Spleen (tissue), 11 donors: ENCODE measurements around the gene SLC11A2. TPM values are rescaled to one million over a fixed set of nuclear protein-coding genes. Genes with fewer than 3 reads are reported as not detected.
"Not testable (repeated sequence)": the region's sequence is repeated elsewhere in the genome, so short reads cannot be mapped to it uniquely, and the experiment has no call there.

Experiments used
- DNase-seq: peaks from one replicate; pipeline ENCODE4 v3.0.0-alpha.2; 2020
- H3K27ac ChIP-seq, 8 donors: fragments of 200-600 bp; sonication (generic) in 7 of 8; 1 replicate in 4 of 8; 2 replicates in 4 of 8; pipeline versions ENCODE4 v1.5.0 to v1.8.0; 2016 to 2021; ENCODE audit warnings: inconsistent platforms in 4 of 8, mild to moderate bottlenecking in 4 of 8, moderate library complexity in 1 of 8
- H3K27me3 ChIP-seq, 7 donors: fragments of 200-600 bp; sonication (generic) in 6 of 7; replicated peaks in 1 of 7; 1 replicate in 4 of 7; 2 replicates in 3 of 7; pipeline versions ENCODE4 v1.5.0 to v1.8.0; 2016 to 2021; ENCODE audit warnings: inconsistent platforms in 3 of 7, mild to moderate bottlenecking in 1 of 7
- H3K36me3 ChIP-seq, 6 donors: fragments of 200-600 bp; sonication (generic) in 5 of 6; 1 replicate in 4 of 6; 2 replicates in 2 of 6; pipeline versions ENCODE4 v1.5.0 to v1.8.0; 2016 to 2021; ENCODE audit warnings: inconsistent platforms in 2 of 6
- H3K4me1 ChIP-seq, 6 donors: fragments of 200-600 bp; sonication (generic) in 5 of 6; 1 replicate in 3 of 6; 2 replicates in 3 of 6; pipeline versions ENCODE4 v1.5.0 to v1.8.0; 2016 to 2021; ENCODE audit warnings: inconsistent platforms in 3 of 6
- H3K4me3 ChIP-seq, 8 donors: fragments of 200-600 bp; sonication (generic) in 7 of 8; 1 replicate in 4 of 8; 2 replicates in 4 of 8; pipeline versions ENCODE4 v1.5.0 to v1.8.0; 2016 to 2021; ENCODE audit warnings: inconsistent platforms in 4 of 8, mild to moderate bottlenecking in 4 of 8, moderate library complexity in 2 of 8
- H3K9me3 ChIP-seq, 8 donors: fragments of 200-600 bp; sonication (generic) in 7 of 8; 1 replicate in 4 of 8; 2 replicates in 4 of 8; pipeline versions ENCODE4 v1.5.0 to v1.8.0; 2016 to 2021; ENCODE audit warnings: inconsistent platforms in 4 of 8
- POLR2A ChIP-seq, 3 donors: fragments of 450-650 bp; IDR thresholded peaks; one replicate each; pipeline ENCODE4 v1.5.1; 2017; ENCODE audit warnings: antibody characterized with exemption in 3 of 3, mild to moderate bottlenecking in 1 of 3
- POLR2AphosphoS5 ChIP-seq, 3 donors: sonication (generic); formaldehyde crosslinking; IDR thresholded peaks; one replicate each; pipeline ENCODE4 v1.5.1; 2017; ENCODE audit warnings: antibody characterized with exemption in 3 of 3
- WGBS, 5 donors: extraction: QIAGEN DNeasy Blood & Tissue Kit in 3 of 5; methylation state at CpG; one replicate each; pipeline versions ENCODE4 v1.1.5 to v1.1.7; 2013 to 2018; 5-methylcytosine and 5-hydroxymethylcytosine counted together
- intact Hi-C: fragments of 100-400 bp; cut with DNase I; formaldehyde crosslinking; loops from one replicate; pipeline ENCODE4 v1.15.0; 2023; ENCODE audit warnings: low total_unique reads
- polyA plus RNA-seq, 3 donors: library from polyadenylated mRNA; stranded (reverse); fragments of 200-250 nt; gene quantifications; one replicate each; pipeline ENCODE4 v1.2.1, GENCODE V29; 2013
- total RNA-seq, 7 donors: library from RNA; depleted of rRNA in 3 of 7; stranded (reverse); fragments of >200 nt in 3 of 7; fragmentation: NEBNext Ultra II Directional in 4 of 7; extraction: Animal tissue kit (Norgen Biotek cat#: 25700) in 4 of 7; gene quantifications; one replicate each; pipeline versions ENCODE4 v1.1.0 to v1.2.1, GENCODE V29; 2016 to 2021
- TF ChIP-seq, protein P1 (sequence below), 11 experiments: fragments of 200-600 bp in 7 of 11; fragments of 450-650 bp in 4 of 11; sonication (generic) in 4 of 11; IDR thresholded peaks in 8 of 11; conservative IDR thresholded peaks in 3 of 11; 1 replicate in 7 of 11; 2 replicates in 4 of 11; pipeline versions ENCODE4 v1.4.0 to v1.8.0; 2016 to 2021; ENCODE audit warnings: antibody characterized with exemption in 11 of 11, inconsistent platforms in 4 of 11, mild to moderate bottlenecking in 1 of 11
- donor health status: healthy with polysubstance abuse.
- donor health status: DM: no; HTN: no; CAD: no; lungs with moderate emphysema.
- donor health status: DM: no; HTN: no; CAD: no.
- donor health status: Bipolar disorder and iron deficiency.
- donor health status: healthy.
- donor health status: DM: no; HTN: no; CAD: no.
- donor health status: DM: yes; HTN: yes; CAD: no.

The SLC11A2 gene
- total and polyA plus RNA-seq, 10 donors, result 7.7 to 54.4 (median 40.7) TPM

DNA sequence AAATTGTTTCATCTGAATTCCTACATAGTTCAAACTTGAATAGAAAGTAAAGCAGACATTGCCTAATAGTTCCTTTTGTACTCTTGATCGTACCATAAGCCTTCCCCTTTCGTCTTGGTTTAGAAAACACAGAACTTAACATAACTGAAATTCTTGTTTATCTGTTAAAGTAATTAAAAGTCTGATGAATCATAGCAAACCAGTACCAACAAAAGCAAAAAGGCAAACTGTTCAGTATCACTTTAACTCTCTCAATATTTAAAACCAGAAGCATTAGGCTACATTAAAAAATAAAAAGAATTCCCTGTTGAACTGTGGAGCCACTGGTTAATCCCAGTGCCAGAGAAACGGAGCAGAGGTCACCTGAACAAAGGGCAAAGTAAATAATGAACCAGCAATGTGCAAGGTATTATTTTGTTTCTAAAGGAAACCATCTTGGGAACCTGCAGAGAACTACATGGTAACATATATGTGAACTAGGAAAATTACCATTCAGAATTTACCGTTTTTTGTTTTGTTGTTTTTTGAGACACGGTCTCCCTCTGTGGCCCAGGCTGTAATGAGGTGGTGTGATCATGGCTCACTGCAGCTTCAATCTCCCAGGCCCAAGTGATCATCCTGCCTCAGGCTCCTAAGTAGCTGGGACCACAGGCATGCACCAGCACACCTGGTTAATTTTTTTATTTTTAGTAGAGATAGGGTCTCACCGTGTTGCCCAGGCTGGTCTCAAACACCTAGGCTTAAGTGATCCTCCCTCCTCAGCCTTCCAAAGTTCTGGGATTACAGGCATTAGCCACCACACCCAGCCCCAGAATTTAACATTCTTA lies 91.0 kb downstream of the SLC11A2 start:
- TF ChIP-seq POLR2AphosphoS5 (IDR thresholded peaks at IDR 0.05), result no peak
- no peak for TF ChIP-seq POLR2A (IDR thresholded peaks at IDR 0.05)
- Histone ChIP-seq H3K36me3 (peaks cover 0 to 54% (median 19%) of the 10 kb centered on the region in 6 donors), H3K27ac (peak overlapping the region in 7 of 8 donors; percentile 45 to 73 (median 57)), H3K27me3 (no peaks in the 10 kb centered on the region), H3K4me3 (no peak overlapping the region), H3K4me1 (peaks cover 6 to 61% (median 32%) of the 10 kb centered on the region in 6 donors), H3K9me3 (peaks cover 0 to 22% (median 15%) of the 10 kb centered on the region in 8 donors)
- intact Hi-C loops, result loop anchor here (10.0 kb wide), 1 partner anchor 100 kb away; no protein-coding TSS in a partner anchor
- WGBS, 5 donors, result 52 to 67% (median 60%) methylated on average over 6 of the region's 6 CpGs
- DNase-seq, result no peak

DNA sequence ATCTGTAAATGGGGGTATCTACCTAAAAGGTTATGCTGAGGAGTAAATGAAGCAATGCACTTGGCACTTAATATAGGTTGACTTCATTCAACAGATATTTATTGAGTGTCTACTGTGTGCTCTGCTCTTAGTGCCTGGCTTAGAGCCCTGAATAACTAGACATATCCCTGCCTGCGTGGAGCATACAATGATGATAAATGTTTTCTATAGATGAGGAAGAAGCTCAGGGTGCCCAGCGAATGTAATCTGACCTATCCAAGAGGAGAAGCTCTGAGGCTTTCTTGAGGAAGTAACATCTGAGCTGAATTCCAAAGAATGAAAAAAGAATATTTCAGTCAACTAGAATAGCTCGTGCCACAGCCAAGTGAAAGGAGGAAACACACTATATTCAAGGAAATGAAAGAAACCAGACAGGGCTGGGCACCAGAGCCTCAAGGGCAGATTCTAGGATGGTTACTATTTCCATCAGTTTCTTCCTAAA lies 91.8 kb downstream of the SLC11A2 start:
- peaks cover 0 to 62% (median 25%) of the 10 kb centered on the region in 6 donors for H3K36me3 ChIP-seq
- H3K9me3 ChIP-seq, result peaks cover 0 to 22% (median 15%) of the 10 kb centered on the region in 8 donors
- intact Hi-C loops, result loop anchor here (10.0 kb wide), 1 partner anchor 100 kb away; no protein-coding TSS in a partner anchor
- peaks cover 9 to 68% (median 37%) of the 10 kb centered on the region in 6 donors for H3K4me1 ChIP-seq
- H3K4me3 ChIP-seq, result no peak overlapping the region
- peak overlapping the region; percentile 30 to 73 (median 56) for H3K27ac ChIP-seq
- no peak for DNase-seq
- TF ChIP-seq POLR2A (IDR thresholded peaks at IDR 0.05) (no peak), POLR2AphosphoS5 (IDR thresholded peaks at IDR 0.05) (no peak)
- TF ChIP-seq, protein P1, sequence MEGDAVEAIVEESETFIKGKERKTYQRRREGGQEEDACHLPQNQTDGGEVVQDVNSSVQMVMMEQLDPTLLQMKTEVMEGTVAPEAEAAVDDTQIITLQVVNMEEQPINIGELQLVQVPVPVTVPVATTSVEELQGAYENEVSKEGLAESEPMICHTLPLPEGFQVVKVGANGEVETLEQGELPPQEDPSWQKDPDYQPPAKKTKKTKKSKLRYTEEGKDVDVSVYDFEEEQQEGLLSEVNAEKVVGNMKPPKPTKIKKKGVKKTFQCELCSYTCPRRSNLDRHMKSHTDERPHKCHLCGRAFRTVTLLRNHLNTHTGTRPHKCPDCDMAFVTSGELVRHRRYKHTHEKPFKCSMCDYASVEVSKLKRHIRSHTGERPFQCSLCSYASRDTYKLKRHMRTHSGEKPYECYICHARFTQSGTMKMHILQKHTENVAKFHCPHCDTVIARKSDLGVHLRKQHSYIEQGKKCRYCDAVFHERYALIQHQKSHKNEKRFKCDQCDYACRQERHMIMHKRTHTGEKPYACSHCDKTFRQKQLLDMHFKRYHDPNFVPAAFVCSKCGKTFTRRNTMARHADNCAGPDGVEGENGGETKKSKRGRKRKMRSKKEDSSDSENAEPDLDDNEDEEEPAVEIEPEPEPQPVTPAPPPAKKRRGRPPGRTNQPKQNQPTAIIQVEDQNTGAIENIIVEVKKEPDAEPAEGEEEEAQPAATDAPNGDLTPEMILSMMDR (IDR thresholded peaks at IDR 0.05 in 8 of 11, conservative IDR thresholded peaks at IDR 0.05 in 3 of 11), result no peak
- 20 to 27% (median 25%) methylated on average over 3 of the region's 3 CpGs for WGBS, 5 donors
- H3K27me3 ChIP-seq, result no peaks in the 10 kb centered on the region

DNA sequence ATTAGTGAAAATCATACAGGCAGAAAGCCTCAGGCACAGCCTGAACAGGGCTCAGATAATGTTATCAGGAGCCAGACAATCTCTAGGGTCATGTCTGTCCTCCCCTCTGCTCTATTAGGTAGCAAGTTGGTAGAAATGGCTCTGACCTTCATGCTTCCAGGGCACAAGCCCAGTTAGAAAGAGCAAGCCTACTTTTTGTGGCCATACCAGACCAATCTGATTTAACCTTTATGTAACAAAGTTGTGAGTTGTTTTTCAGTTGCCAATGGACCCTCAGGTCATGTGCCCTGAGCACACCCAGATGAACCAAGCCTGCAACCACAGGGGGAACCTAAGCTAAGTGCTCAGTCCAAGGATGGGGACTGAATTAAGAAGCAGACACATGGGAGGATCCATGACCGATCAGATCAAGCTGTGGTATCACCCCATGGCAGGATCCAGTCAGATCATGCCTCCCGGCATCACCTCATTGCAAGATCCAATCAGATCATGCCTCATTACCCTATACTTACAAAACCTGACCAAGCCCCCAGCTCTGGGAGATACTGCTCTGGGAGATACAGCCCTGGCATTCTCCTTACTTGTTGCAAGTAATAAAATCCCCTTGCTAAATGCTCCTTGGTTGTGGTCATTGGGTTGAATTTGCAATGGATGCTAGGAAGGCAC lies 92.6 kb downstream of the SLC11A2 start:
- peaks cover 17 to 77% (median 45%) of the 10 kb centered on the region in 6 donors for H3K4me1 ChIP-seq
- intact Hi-C loops, result loop anchor here (10.0 kb wide), 1 partner anchor 99 kb away; no protein-coding TSS in a partner anchor
- H3K9me3 ChIP-seq, result peaks cover 0 to 21% (median 15%) of the 10 kb centered on the region in 8 donors
- no peak overlapping the region for H3K4me3 ChIP-seq
- no peaks in the 10 kb centered on the region for H3K27me3 ChIP-seq
- DNase-seq, result no peak
- TF ChIP-seq, protein P1 (IDR thresholded peaks at IDR 0.05 in 8 of 11, conservative IDR thresholded peaks at IDR 0.05 in 3 of 11), result no peak
- peak in 1 of 3 donors; percentile 4 for TF ChIP-seq POLR2AphosphoS5 (IDR thresholded peaks at IDR 0.05)
- no peak for TF ChIP-seq POLR2A (IDR thresholded peaks at IDR 0.05)
- WGBS, 5 donors, result 91 to 100% (median 97%) methylated on average over 1 to 2 of the region's 2 CpGs
- H3K27ac ChIP-seq, result peak overlapping the region in 6 of 8 donors; percentile 0 to 73 (median 57)
- peaks cover 0 to 70% (median 25%) of the 10 kb centered on the region in 6 donors for H3K36me3 ChIP-seq

DNA sequence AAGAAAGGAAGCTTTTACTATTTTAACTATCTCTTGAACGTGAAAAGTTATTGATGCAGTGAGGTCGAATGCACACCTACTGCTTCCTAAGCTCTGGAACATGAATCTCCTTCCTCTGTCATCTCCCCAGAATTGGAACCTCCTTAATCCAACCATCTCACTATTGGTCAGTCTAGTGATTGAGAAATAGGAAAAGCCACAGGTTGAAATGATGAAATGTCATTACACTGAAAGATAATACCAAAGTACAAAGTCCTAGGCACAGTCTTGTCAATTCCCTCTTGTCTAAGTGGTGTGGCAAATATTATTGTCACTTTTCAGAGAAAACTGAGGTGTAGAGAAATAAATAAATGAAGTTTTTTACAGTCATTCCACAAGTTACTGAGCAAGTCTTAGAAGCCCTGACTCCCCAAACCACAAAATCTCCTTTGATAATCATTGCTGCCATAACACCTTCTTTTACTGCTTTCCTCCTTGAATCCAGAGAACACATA lies 93.3 kb downstream of the SLC11A2 start:
- no peak for DNase-seq
- peaks cover 0 to 14% (median 10%) of the 10 kb centered on the region in 8 donors for H3K9me3 ChIP-seq
- 55 to 70% (median 67%) methylated on average over 2 of the region's 2 CpGs for WGBS, 5 donors
- no peak for TF ChIP-seq POLR2A (IDR thresholded peaks at IDR 0.05)
- TF ChIP-seq, protein P1 (IDR thresholded peaks at IDR 0.05 in 8 of 11, conservative IDR thresholded peaks at IDR 0.05 in 3 of 11), result no peak
- no peak for TF ChIP-seq POLR2AphosphoS5 (IDR thresholded peaks at IDR 0.05)
- intact Hi-C loops, result loop anchor here (10.0 kb wide), 1 partner anchor 98 kb away; no protein-coding TSS in a partner anchor
- peaks cover 23 to 84% (median 53%) of the 10 kb centered on the region in 6 donors for H3K4me1 ChIP-seq
- H3K4me3 ChIP-seq, result no peak overlapping the region
- H3K27ac ChIP-seq, result peak overlapping the region in 4 of 8 donors; percentile 12 to 73 (median 70)
- no peaks in the 10 kb centered on the region for H3K27me3 ChIP-seq
- peaks cover 0 to 69% (median 25%) of the 10 kb centered on the region in 6 donors for H3K36me3 ChIP-seq

DNA sequence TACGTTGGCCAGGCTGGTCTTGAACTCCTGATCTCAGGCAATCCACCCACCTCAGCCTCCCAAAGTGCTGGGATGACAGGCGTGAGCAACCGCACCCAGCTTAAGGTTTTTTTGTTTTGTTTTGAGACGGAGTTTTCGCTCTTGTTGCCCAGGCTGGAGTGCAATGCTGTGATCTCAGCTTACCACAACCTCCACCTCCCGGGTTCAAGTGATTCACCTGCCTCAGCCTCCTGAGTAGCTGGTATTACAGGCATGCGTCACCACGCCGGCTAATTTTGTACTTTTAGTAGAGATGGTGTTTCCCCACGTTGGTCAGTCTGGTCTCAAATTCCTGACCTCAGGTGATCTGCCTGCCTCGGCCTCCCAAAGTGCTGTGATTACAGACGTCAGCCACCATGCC lies 95.7 kb downstream of the SLC11A2 start:
- Histone ChIP-seq H3K4me1 (peaks cover 23 to 100% (median 59%) of the 10 kb centered on the region in 6 donors), H3K36me3 (peaks cover 0 to 61% (median 25%) of the 10 kb centered on the region in 6 donors)
- WGBS, 5 donors, result 88 to 94% (median 91%) methylated on average over 12 of the region's 12 CpGs
- intact Hi-C loops, result loop anchor here (10.0 kb wide), 1 partner anchor 96 kb away; no protein-coding TSS in a partner anchor
- not testable (repeated sequence) for H3K9me3 ChIP-seq, DNase-seq, H3K4me3 ChIP-seq, H3K27me3 ChIP-seq, H3K27ac ChIP-seq
